NCI-H2107 (cell line): ENCODE data around the gene UGDH.

Experiments
- DNase-seq: peaks from one replicate; lab custom pipeline; 2025; lab: John Stamatoyannopoulos, UW

Gene UGDH

GRCh38 chr4:39452153-39452859, 74.9 kb downstream of the UGDH start:
- no peak for DNase-seq

- DNase-seq, result no peak
These were observed 75.7 kb downstream of the UGDH start for GRCh38 chr4:39451423-39452023.

- no peak for DNase-seq
These were observed 76.6 kb downstream of the UGDH start for GRCh38 chr4:39450618-39451017.
